GM13976 (cell line): Measurements from ENCODE around the gene EVI5L.

Experiments used
- DNase-seq: peaks from one replicate; pipeline ENCODE4 v3.0.0; 2012; ENCODE audit warnings: low spot score
- in situ Hi-C: fragments of 300-500 bp; cut with MboI; formaldehyde crosslinking; loops from one replicate; pipeline ENCODE4 v1.12.0; 2022; ENCODE audit warnings: low sequenced_read_pairs, mixed read lengths, inconsistent platforms; ENCODE audit not compliant: unreplicated experiment
- TF ChIP-seq, protein P1 (sequence below): IDR thresholded peaks from 2 replicates; pipeline ENCODE4 v1.5.1; 2012; ENCODE audit warnings: borderline replicate concordance, mild to moderate bottlenecking; ENCODE audit not compliant: insufficient read depth; ENCODE audit errors: extremely low read depth, missing control alignments, control extremely low read depth

EVI5L gene

DNA sequence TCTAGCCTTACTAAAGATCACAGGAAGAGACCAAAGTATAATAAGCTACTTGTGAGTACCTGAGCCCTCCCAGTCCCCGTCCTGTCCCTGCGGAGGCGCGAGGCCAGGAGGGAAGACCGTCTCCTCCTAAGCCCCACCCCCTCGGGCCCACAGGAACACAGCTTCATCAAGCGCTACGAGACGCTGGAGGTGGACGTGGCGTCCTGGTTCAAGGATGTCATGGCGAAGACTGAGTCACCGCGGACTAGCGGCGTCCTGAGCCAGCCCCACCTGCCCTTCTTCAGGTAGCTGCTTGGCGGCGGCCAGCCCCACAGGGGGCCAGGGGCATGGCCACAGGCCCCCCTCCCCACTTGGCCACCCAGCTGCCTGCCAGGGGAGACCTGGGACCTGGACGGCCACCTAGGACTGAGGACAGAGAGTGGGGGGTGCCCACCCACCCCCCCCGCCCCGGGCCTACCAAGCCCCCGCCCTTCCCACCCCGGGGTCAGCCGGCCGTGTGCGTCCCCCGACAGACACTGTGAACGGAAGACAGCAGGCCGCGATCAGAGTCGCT, 82.2 kb downstream of the EVI5L start:
- TF ChIP-seq, protein P1, sequence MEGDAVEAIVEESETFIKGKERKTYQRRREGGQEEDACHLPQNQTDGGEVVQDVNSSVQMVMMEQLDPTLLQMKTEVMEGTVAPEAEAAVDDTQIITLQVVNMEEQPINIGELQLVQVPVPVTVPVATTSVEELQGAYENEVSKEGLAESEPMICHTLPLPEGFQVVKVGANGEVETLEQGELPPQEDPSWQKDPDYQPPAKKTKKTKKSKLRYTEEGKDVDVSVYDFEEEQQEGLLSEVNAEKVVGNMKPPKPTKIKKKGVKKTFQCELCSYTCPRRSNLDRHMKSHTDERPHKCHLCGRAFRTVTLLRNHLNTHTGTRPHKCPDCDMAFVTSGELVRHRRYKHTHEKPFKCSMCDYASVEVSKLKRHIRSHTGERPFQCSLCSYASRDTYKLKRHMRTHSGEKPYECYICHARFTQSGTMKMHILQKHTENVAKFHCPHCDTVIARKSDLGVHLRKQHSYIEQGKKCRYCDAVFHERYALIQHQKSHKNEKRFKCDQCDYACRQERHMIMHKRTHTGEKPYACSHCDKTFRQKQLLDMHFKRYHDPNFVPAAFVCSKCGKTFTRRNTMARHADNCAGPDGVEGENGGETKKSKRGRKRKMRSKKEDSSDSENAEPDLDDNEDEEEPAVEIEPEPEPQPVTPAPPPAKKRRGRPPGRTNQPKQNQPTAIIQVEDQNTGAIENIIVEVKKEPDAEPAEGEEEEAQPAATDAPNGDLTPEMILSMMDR: no peak
- DNase-seq: no peak

DNA sequence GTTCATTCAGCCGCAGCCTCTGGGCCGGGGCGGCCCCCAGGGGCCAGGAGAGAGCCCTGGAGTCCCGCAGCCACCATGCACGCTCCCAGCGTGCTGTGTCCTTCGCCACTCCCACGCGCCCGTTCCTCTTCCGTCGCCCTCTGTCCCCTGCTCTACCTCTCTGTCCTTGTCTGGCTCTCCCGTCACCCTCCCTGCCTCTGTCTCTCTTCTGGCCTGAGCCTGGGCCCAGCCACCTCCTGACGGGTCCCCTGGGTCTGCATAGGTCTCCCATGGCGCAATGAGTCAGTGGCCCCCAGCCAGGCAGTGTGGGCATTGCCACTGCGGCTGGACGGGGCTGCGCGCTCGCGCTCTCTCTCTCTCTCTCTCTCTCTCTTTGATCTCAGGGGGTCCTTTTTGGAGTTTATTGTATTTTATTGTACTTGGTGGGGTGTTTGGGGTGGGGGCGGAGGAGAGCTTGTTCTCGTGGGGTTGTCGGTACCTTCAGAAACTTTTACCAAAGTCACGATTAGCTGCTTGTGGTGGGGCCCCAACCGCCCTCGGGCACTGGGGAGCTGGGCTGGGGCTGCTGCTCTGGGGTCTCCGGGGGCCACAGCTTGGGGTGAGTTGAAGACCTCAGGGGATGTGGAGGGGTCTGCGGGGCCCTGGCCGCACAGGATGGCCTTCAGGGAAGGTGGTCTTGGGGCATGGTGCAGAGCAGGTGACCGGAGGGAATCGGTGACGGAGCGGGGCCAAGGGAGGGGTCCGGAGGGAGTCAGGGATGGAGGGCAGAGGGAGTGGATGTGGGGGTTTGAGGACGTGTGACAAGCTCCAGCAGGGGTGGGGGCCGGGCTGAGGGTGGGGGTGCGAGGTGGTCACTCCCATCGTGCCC, 82.9 kb downstream of the EVI5L start:
- TF ChIP-seq, protein P1: no peak
- in situ Hi-C loops: no loop called here
- no peak for DNase-seq

More for the DNA sequence above, 82.2 kb downstream of the EVI5L start:
- in situ Hi-C loops: no loop called here

DNA sequence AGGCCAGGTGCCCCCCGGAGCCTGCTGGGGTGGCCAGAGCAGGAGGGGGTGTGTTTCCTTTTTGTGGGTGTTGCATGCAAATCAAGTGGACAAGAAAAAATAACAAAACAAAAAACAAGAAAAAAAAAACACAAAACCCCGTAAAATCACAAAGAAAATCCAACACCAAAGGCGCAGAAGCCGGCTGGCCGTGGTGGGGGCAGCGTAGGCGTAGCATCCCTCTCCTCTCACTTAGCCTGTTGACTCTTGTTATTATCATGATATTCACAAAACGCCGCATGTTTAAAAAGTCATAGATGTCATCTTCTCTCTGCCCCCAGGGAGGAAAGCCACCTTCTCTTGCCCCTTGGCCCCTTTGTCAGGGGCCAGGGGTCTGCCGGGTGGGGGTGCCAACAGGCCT, 83.6 kb downstream of the EVI5L start:
- no peak for DNase-seq
- TF ChIP-seq, protein P1: no peak
- in situ Hi-C loops: no loop called here

DNA sequence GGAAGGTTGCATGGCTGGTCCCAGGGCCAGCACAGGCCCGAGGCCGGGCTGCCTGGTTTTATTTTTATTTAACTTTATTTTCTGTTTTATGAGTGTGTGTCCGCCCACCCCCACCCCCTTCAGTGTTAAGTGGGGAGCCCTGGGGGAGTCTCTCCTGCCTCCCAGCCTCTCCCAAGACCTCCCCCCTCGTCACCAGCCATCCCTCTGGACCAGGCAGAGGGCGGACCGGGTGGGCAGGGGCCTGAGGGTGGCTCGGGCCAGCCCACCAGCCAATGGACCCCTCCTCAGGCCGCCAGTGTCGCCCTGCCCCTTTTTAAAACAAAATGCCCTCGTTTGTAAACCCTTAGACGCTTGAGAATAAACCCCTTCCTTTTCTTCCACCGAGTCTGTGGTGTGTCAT, 84.1 kb downstream of the EVI5L start:
- no peak for DNase-seq
- TF ChIP-seq, protein P1: no peak
- in situ Hi-C loops: no loop called here
